Activated T-cell treated with anti-CD3 and anti-CD28 coated beads for 4 hours (primary cell): Measurements from ENCODE around the gene ARIH2.
"Not testable (repeated sequence)": the region's sequence is repeated elsewhere in the genome, so short reads cannot be mapped to it uniquely, and the experiment has no call there.

Source experiments
- DNase-seq: peaks from one replicate; pipeline ENCODE4 v3.0.0-alpha.2; 2020

Gene ARIH2

DNA sequence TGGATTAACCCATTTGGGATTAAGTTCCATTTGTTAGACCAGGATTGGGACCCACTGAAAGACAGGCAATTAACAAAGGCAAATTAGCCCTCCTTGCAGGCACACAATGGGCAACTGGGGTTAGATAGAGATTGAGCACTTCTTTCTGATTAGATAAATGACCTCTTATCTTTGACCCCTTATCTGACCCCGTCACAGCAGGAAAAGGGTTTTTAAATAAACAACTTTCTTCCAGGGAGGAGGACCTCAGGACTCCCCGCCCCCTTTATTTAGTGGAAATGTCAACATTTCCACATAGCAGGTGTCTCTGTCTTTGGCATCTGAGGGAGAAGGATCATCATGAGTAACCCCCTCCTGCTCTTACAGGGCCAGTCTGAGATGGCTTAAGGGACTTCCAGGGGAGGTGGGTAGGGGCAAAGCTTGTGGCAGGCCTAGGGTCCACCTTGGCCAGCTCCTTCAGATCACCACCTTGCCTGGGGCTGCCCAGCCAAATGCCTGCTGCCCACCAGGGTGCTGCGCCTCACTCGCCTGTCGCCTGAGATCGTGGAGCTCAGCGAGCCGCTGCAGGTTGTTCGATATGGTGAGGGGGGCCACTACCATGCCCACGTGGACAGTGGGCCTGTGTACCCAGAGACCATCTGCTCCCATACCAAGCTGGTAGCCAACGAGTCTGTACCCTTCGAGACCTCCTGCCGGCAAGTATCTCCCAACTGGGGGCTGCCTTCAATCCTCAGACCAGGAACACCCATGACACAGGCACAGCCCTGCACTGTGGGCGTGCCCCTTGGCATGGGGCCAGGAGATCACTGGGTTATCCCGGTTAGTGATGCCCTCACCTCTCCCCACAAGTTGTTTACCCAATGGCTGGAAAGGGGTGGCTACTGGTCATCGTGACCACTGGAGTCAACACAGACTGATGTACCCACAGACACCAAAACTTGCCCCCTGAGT, 86.0 kb downstream of the ARIH2 start:
- DNase-seq: no peak

GRCh38 chr3:49005303-49005680, 86.7 kb downstream of the ARIH2 start:
- DNase-seq: no peak

- no peak for DNase-seq
These were observed 87.4 kb downstream of the ARIH2 start for GRCh38 chr3:49005998-49006397.

DNA sequence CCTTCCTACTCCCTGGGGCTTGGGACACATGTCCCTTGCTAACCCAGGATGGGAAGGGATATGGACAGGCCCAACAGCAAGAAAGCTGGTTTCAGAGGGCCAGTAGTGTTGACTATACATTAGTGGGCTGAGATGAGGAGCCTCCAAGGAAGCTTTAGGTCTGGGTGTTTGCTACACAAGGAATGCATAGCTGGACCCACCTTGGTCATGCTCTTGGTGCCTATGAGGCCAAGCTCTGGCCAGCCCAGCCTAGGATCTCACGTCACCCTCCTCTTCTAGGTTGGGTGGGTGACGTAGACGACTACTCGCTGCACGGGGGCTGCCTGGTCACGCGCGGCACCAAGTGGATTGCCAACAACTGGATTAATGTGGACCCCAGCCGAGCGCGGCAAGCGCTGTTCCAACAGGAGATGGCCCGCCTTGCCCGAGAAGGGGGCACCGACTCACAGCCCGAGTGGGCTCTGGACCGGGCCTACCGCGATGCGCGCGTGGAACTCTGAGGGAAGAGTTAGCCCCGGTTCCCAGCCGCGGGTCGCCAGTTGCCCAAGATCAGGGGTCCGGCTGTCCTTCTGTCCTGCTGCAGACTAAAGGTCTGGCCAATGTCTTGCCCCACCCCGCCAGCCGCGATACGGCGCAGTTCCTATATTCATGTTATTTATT, 87.9 kb downstream of the ARIH2 start:
- no peak for DNase-seq

DNA sequence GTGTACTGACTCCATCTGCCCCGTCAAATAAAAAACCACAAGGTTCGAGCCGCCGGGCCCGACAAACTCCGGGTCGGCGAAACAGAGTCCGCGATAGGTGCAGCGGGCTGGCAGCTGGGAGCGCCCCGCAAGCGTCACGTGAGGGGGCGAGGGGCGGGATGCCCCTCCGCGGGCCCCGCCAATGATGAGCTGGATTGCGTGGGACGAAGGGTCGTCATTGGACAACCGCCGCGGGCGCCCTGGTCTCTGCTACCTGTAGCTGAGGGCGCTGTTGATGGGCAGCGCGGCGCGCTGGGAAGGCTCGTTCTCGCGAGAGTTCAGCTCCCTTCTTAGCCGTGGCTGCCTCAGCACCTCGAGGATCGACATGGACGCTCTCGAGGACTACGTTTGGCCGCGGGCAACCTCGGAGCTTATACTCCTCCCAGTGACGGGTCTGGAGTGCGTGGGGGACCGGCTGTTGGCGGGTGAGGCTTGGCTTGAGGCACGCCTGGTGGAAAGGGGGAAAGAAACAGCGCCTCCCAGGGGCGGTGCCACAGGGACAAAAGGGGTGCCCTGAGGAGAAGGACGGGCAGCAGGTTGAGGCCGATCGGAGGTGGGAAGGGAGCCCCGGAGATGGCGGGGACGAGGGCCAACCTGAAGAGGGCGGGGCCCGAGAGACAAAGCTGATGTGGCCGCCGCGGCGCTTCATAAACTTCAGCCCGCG, 88.6 kb downstream of the ARIH2 start, which contains the start of gene WDR6:
WDR6 (plus strand) TSS at position 324 of the 703 bp plus-strand sequence; CDS start at position 365, 41 bp downstream.
- peak; percentile 94 for DNase-seq

DNA sequence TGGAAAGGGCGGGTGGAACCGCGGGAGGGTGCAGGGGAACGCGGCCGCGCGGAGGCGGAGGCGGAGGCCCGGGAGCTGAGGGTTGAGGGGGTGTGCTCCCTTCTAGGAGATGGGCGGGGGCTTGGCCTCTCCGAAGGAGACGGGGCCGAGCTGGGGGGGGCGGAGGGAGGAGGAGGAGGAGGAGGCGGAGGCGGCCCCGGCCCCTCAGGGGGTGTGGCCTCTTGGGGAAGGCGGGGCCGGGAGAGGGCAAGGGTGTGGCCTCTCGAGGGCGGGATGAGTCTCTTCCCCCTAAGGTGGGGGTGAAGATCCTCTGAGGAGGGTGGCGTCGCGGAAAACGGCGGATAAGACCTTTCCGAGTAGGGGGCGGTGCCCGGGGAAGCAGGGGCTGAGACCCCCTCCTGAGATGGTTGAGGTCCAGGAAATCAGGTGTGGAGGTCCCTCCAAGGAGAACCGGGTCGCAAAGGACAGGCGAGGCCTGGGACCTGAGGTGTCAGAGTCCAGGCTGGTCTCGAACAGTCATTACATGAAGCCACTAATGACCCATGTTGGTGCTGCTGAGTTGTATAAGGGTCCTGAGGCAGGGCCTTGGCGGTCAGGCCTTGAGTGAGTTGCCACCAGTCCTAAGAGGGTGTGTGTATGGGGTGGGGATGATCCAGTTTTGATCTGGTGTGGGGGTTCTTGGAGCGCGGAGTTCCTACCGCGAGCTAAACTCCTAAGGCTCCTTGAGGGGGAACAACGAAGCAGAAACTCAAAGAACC, 89.3 kb downstream of the ARIH2 start:
- peak; percentile 92 for DNase-seq

- DNase-seq: not testable (repeated sequence)
These were observed 90.0 kb downstream of the ARIH2 start for GRCh38 chr3:49008627-49009026.

GRCh38 chr3:49009396-49009795, 90.8 kb downstream of the ARIH2 start:
- DNase-seq: no peak

DNA sequence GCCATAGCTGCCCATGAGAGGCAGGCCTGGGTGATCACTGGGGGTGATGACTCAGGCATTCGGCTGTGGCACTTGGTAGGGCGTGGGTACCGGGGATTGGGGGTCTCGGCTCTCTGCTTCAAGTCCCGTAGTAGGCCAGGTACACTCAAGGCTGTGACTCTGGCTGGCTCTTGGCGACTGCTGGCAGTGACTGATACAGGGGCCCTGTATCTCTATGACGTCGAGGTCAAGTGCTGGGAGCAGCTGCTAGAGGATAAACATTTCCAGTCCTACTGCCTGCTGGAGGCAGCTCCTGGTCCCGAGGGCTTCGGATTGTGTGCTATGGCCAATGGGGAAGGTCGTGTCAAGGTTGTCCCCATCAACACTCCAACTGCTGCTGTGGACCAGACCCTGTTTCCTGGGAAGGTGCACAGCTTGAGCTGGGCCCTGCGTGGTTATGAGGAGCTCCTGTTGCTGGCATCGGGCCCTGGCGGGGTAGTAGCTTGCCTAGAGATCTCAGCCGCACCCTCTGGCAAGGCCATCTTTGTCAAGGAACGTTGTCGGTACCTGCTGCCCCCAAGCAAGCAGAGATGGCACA, 93.9 kb downstream of the ARIH2 start:
- no peak for DNase-seq

DNA sequence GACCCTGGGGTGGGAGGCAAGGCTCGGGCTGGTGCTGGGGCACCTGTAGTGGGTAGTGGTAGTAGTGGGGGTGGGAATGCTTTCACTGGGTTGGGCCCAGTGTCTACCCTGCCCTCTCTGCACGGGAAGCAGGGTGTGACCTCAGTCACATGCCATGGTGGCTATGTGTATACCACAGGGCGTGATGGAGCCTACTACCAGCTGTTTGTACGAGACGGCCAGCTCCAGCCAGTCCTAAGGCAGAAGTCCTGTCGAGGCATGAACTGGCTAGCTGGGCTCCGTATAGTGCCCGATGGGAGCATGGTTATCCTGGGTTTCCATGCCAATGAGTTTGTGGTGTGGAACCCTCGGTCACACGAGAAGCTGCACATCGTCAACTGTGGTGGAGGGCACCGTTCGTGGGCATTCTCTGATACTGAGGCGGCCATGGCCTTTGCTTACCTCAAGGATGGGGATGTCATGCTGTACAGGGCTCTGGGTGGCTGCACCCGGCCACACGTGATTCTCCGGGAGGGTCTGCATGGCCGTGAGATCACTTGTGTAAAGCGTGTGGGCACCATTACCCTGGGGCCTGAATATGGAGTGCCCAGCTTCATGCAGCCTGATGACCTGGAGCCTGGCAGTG, 94.6 kb downstream of the ARIH2 start:
- no peak for DNase-seq

DNA sequence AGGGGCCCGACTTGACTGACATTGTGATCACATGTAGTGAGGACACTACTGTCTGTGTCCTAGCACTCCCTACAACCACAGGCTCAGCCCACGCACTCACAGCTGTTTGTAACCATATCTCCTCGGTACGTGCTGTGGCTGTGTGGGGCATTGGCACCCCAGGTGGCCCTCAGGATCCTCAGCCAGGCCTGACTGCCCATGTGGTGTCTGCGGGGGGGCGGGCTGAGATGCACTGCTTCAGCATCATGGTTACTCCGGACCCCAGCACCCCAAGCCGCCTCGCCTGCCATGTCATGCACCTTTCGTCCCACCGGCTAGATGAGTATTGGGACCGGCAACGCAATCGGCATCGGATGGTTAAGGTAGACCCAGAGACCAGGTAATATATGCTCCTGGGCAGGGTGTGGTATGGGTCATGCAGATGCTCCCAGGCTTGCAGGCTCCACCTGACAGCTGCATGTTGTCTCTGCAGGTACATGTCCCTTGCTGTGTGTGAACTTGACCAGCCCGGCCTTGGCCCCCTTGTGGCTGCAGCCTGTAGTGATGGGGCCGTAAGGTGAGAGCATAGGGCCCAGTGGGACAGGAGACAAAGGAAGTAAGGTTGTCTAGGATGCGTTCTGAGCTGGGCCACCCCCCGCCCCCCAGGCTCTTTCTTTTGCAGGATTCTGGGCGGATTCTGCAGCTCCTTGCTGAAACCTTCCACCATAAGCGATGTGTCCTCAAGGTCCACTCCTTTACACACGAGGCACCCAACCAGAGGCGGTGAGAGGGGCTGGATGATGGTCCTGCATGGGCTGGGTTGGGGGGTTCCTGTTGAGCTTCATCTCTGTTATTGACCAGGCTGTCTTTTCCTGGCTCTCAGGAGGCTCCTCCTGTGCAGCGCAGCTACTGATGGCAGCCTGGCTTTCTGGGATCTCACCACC, 95.4 kb downstream of the ARIH2 start:
- no peak for DNase-seq

- no peak for DNase-seq
These were observed 96.4 kb downstream of the ARIH2 start for GRCh38 chr3:49015072-49015471.

DNA sequence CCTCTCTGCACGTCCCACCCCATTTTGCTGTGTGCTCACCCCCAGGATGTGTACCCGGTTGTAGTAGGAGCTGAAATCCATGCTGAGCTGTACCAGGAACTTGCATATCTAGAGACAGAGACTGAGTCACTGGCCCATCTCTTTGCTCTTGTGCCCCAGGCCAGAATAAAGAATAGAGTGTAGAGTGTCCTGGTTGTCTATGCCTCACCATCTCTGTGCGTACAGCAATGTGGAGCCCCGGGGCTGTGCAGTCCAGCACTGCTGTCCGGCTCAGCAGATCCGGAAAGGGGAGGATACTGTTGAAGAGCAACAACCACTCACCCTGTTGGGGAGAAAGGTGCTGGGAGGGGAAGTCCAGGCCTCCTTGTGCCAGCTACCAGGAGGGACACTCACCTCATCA, 97.1 kb downstream of the ARIH2 start:
- no peak for DNase-seq

GRCh38 chr3:49016414-49017228, 98.0 kb downstream of the ARIH2 start:
- no peak for DNase-seq

- DNase-seq: no peak
These were observed 98.8 kb downstream of the ARIH2 start for GRCh38 chr3:49017229-49017970.

DNA sequence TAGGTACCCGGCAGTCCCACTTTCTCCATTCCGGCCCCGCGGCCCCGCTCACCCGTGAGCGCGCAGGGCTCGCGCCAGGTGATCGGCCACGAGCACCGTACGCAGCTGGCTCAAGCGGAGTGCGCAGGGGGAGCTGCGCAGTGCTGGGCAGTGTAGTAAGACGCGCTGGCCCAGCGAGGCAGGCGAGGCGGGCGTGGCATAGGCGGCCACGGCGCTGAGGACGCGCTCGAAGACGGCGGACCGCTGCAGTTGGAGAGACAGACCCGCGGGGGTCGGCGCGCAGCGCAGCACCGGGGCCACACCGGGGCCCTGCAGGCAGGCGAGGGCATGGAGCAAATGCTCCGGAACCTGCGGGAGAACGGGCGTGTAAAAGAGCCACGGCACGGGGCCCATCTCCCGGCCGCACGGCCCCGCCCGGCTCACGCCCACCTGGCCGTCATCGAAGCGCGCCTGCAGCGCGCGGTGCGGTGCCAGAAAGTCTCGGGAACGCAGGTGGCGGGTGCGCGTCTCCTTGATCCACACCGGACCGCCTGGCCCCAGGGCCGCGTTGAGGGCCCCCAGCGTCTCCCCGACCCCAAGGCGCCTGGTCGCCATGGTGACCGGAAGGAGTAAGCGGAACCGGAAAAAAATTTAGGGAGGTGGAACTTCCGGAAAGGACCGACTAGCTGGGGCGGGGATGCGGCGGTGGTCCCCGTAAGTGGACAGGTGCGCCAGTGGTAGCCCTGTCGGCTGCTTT, 99.5 kb downstream of the ARIH2 start, which contains the start of gene DALRD3:
DALRD3 (minus strand) TSS at position 610 of the 736 bp plus-strand sequence; CDS start at position 594, 16 bp downstream.
- peak; percentile 41 for DNase-seq

DNA sequence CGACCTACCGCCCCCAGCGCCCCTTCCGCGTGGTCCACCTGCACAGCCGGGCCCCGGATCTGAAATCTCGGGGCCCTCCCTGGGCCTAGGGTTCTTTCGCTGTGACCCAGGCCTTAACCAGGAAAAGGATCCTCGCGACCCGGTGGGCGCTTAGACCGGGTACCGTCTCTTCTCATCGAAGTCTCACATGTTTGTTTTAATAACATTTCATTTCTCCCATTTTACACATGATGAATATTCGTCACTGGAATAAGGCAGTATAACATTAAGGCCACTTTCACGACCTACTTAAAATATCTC, 100.0 kb downstream of the ARIH2 start:
- DNase-seq: no peak

GRCh38 chr3:49019941-49020329, 101.3 kb downstream of the ARIH2 start:
- DNase-seq: no peak
